Measurements from ENCODE around the gene CEP170.

- TF ChIP-seq CTCF (IDR thresholded peaks at IDR 0.05; ENCODE audit: low read depth, low read length) (no peak), EZH2phosphoT487 (IDR thresholded peaks at IDR 0.05; ENCODE audit: low read depth) (no peak)
These were observed 17.3 kb upstream of the CEP170 start for GRCh38 chr1:243272401-243272800.
